GM20000 (cell line): ENCODE measurements around the gene ESYT2.

Experiments
- DNase-seq: peaks from one replicate; pipeline ENCODE4 v3.0.0; 2012; ENCODE audit warnings: low spot score
- CTCF ChIP-seq: IDR thresholded peaks from 2 replicates; pipeline ENCODE4 v1.5.1; 2012; ENCODE audit warnings: mild to moderate bottlenecking, control low read depth; ENCODE audit errors: extremely low read depth, missing control alignments

The ESYT2 gene

GRCh38 chr7:158804335-158804734 lies 25.0 kb downstream of the ESYT2 start:
- TF ChIP-seq CTCF: no peak
- no peak for DNase-seq

- DNase-seq: no peak
- no peak for TF ChIP-seq CTCF
Measured at GRCh38 chr7:158803367-158803969, 25.8 kb downstream of the ESYT2 start.

GRCh38 chr7:158802535-158803366 lies 26.6 kb downstream of the ESYT2 start:
- no peak for TF ChIP-seq CTCF

GRCh38 chr7:158798741-158799140 lies 30.6 kb downstream of the ESYT2 start:
- no peak for TF ChIP-seq CTCF
- DNase-seq: no peak

More at GRCh38 chr7:158802535-158803366, 26.6 kb downstream of the ESYT2 start:
- no peak for DNase-seq

GRCh38 chr7:158796667-158797066 lies 32.6 kb downstream of the ESYT2 start:
- no peak for TF ChIP-seq CTCF
- DNase-seq: no peak

GRCh38 chr7:158795272-158795671 lies 34.0 kb downstream of the ESYT2 start:
- no peak for DNase-seq
- TF ChIP-seq CTCF: no peak

GRCh38 chr7:158791107-158791506 lies 38.2 kb downstream of the ESYT2 start:
- no peak for DNase-seq
- no peak for TF ChIP-seq CTCF
